Cerebellar cortex (tissue), 1 donor: ENCODE data around the gene BRICD5.

Experiments
- DNase-seq: peaks from one replicate; pipeline ENCODE4 v3.0.0-alpha.2; 2015; ENCODE audit warnings: low spot score

BRICD5 gene

DNA sequence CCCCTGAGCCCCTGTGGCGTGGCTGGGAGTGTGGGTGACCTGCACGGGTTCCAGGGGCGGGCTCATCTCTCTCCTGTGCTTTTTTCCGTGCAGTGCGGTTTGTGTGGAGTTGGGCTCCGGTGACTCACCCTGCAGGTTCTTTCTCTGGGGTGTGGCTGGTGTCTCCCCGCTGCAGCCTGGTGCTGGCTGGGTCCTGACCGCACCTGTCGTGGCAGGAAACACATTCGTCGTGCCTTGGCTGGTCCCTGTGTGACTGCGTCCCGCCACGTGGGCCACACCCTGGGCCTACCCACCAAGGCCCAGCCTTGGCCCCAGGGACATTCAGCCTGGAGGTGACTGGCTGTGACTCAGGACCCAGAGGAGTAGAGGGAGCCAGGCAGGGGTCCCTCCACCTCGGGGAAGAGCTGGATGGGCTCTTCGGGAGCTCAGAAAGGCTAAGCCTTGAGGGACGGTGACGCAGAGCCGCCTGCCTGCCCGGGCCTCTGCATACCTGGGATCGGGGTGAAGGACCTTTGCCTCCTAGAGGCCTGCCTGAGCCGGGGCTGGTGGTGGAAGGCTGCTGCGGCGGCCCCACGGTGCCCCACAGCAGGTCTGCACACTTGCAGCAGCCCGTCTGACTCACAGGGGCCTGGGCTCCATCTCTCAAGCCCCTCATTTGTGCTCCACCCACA, 47.3 kb downstream of the BRICD5 start:
- no peak for DNase-seq

DNA sequence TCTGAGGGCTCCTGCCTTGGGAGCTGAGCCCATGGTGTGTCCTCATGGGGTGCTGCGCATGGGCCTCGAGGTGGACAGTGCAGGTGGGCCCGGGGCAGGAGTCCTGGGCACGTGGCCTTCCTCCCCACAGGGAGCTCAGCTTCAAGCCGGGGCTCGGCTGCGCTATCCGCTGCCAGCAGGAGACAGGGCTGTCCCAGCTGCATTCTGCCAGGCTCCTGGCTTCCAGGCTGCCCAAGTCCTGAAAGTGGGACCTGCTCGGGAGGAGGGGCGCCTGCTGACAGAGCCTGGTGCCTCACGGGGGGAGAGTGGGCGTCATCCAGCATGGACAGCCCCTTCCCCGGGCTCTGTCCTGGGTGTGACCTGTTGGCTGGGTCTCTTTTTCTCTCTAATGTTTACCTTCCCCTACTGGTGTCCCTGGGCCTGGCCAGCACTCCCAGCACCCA, 48.0 kb downstream of the BRICD5 start:
- no peak for DNase-seq

DNA sequence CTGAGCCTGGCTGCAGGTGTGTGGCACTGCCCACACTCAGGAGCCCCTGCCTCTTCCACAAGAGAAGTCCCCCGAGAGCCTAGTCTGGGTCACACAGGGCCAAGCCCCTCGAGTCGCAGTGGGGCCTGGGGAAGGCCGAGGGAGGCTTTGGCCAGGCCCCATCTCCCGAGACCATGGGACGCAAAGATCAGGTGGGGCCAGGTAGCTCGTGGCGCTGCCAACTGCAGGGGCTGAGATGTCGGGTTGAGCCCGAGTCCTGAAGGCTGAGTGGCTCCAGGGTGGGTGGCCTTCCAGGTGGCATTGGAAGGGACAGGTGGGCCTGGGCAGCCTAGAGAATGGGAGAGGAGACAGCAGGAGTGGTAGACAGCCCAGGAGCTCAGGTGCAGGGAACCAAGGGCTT, 48.8 kb downstream of the BRICD5 start:
- DNase-seq, result no peak

DNA sequence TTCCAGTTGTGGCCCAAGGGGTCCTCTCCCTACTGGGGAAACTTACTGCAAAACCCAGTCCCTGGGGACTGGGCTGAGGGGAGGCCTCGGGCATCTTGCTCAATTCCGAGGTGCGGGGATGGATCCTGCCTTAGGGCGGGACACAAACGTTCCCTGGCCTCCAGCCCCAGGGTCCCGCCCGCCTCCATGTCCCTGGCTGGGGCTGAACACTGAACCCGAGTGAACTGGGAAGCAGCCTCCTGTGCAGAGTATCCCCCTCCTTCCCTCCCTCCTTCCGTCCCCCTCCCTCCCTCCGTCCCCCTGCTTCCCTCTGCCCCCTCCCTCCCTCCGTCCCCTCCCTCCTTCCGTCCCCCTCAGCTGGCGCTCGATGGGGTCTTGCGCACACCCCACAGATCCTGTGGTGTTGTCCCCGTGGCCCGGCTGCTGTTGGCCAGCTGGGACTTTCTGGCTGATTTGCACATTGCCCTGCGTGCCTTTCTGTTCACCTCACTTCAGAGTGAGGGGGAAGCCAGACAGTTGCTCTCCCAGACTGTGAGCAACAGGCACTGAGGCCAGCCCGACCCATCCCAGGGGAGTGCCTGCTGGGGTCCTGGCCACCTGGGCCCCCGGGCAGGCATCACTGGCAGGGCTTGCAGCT, 49.6 kb downstream of the BRICD5 start:
- DNase-seq, result no peak
